Activated CD4-positive, alpha-beta T cell treated with anti-CD3 and anti-CD28 coated beads for 48 hours (primary cell): ENCODE results near the gene ATP11B.

Source experiments
- DNase-seq: peaks from one replicate; pipeline ENCODE4 v3.0.0-alpha.2; 2020

ATP11B gene

GRCh38 chr3:182792901-182793662, at the start of gene ATP11B:
TSS of gene ATP11B (plus strand) at chr3:182793504. CDS start at chr3:182793760, 256 bp downstream.
- DNase-seq, result peak; percentile 75

GRCh38 chr3:182746959-182747358, 46.3 kb upstream of the ATP11B start:
- no peak for DNase-seq

- DNase-seq, result no peak
These were observed 38.0 kb upstream of the ATP11B start for GRCh38 chr3:182755308-182755707.

DNA sequence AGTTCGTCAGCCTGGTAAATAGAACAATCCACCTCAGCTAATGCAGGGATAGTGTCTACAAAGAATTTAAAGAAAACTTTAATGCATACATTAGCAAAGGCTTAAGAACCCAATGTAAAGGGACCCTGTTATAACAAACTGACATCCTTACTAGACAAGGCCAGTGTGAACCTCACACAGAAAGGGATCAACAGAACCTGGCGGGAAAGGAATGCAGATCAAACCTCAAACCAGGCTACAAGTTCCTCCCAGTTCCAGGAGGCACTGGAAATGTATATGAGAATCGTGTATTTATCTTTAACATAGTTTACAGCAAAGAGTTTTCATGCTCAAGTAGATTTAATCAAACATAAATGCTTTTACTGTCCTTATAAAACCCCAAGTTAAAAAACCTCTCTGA, 37.6 kb upstream of the ATP11B start:
- no peak for DNase-seq

GRCh38 chr3:182760576-182761164, 32.6 kb upstream of the ATP11B start:
- DNase-seq, result no peak

DNA sequence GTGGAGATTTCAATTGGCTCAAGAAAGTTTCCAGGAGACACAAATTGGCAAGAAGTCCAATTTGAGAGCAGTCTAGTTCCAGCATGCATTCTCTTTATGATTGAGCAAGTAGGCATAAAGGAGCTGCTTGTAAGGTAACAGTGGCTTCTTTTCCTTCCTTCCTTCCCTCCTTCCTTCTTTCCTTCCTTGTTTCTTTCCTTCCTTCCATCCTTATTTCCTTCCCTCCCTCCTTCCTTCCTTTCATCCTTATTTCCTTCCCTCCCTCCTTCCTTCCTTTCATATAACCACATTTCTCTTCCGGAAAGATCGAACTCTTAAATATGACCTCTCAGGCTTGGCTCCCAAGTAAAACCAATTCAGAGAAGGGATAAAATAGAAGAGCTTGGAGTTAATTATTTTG, 29.4 kb upstream of the ATP11B start:
- no peak for DNase-seq

GRCh38 chr3:182765287-182765686, 28.0 kb upstream of the ATP11B start:
- DNase-seq, result no peak

DNA sequence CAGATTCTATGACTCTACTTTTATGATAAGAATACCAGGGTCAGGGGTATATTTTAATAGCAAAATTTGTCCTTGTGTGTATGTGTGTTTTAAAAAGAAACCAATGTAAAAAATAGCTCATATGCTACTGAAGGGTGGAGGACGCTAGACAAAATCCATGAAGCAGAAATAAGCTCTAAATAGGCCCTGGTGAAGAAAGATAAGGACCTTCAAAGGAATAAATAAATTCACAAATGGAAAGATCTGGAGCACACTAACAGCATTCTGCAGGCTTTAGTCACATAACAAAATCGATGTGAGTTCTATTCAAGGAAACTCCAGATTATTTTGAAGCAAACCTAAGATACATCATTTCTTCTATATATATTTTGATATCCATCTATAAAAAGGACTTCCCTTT, 27.2 kb upstream of the ATP11B start:
- DNase-seq, result no peak

DNA sequence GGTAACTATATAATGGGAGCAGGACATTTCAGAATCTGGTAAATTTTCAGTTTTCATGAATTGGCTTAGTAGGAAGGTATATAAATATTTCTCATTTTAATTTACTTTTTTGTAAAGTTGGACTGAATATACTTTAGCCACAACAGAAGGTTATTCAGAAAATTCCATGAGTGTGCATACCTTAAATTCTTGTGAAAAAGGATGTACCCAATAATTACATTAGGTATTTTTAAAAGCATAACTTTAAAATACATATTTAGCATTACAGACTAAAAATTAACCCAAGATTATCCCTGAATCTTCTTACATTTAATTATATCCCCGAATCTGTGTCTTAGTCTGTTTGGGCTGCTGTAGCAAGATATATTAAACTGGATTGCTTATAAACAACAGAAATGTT, 24.9 kb upstream of the ATP11B start:
- no peak for DNase-seq

DNA sequence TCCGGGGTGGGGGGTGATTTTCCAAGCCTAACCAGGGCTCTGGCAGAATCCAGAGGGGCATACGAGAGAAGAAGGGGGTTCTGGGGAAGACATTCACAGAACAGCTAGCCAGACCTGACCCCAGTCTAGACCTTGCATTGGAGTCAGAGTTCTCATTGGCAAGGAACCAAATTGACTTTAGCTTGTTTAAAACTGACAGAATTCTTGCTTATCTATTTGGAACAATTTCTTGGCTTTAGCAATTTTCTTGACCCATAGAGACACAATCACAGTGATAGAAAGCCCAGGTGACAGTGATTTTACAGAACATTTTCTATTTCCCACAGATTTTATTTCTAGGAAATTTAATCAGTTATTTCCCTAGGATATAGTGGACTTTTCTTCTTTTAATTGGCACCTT, 23.6 kb upstream of the ATP11B start:
- no peak for DNase-seq

- no peak for DNase-seq
These were observed 11.2 kb upstream of the ATP11B start for GRCh38 chr3:182782149-182782548.

DNA sequence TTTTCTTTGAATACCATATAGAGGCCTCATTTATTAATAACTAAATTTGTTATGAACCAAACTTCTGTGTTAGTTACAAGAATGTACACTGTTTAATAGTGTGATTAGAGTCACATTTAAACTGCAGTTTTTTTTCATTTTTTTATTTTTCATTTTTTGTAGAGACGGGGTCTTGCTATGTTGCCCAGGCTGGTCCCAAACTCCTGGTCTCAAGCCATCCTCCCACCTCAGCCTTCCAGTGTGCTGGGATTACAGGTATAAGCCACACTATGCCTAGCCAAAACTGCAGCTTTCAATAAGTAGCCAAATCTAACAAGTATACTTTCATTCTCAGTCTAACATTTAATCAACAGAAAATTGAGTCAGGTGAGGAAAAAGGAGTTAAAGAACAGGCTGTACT, 10.2 kb upstream of the ATP11B start:
- no peak for DNase-seq

GRCh38 chr3:182784542-182784941, 8.8 kb upstream of the ATP11B start:
- no peak for DNase-seq

DNA sequence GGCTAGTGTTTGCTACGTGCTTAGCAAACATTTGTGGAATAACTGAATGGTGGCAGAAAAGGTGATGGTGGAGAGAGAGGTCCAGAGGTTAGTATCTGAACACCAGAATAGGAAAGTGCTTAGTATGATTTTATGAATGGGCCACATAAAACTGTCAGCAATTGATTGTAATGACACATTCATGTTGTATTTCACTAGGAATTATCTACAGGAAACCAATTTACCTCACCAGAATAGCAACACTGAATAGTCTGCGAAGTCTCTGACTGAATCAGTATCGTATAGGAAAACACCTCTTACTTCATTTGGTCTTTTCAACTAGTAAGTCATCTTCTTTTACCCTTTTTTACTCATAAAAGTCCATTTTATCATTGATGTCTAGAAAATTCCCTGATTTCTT, 8.2 kb upstream of the ATP11B start:
- no peak for DNase-seq

GRCh38 chr3:182785756-182786155, 7.5 kb upstream of the ATP11B start:
- no peak for DNase-seq

- DNase-seq, result no peak
These were observed 6.6 kb upstream of the ATP11B start for GRCh38 chr3:182786564-182787196.

DNA sequence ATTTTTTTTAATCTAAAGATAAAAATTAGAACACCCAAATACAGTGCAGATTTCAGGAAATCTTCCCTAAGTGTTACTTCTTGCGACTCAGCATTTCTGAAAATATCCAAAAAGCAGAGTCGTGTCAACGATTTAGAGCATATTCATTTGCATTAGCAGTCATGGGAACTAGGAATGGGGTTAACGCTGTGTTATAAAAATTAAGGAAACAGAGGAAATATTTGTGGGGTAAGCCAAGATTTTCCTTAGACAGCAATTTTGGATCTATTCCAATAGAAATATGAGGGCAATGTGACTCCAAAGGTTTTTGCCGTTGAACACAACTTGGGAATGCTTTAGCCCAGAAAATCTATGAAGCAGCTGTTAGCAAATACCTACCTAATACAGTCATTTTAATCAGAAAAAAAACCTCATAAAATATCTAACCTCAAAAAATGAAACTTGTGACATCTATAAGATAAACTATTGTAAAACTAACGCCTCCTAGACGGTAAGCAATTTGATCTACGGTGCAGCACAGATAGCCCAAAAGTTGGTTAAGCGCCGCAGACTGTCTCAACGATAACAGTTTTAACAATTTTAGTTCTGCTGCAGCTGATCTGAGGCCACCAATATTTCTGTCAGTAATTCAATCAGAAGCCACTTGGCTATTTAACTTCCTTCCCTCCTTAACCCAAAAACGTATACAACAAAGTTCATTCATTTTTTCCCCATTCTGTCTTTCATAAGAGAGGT, 5.8 kb upstream of the ATP11B start:
- DNase-seq, result no peak

DNA sequence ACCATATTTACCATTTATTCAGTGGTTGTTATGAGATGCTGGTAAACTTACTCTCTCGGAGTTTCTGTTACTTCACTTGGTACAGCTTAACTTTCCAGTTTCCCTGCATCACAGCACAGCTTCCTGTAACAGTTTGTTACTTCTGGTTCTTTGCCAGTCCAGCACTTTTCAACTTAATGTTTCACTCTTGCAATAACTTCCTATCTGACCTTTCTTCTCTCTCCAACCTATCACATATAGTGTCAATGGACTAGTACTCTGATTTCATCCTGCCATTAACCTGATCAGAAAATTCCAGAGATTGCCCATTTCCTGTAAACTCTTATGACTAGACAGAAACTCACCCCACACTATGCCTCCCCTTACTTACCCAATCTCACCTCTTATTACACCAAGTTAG, 3.9 kb upstream of the ATP11B start:
- DNase-seq, result no peak

DNA sequence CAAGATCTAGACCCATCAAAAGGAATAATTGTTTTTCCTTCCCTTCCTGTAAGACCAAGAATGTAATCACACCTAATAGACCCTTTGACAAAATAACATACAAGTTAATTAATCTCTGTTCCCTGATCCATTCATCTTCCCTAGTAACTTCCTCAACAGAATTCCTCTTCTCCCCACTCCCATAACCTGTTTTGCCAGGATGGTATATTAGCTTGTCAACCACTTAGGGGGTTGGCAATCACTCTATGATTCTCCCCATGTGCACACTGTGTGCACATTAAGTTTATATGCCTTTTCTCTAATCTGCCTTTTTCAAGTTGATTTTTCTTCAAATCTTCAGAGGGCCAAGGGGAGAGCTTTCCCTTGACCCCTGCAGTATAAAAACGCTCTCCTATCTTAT, 2.7 kb upstream of the ATP11B start:
- no peak for DNase-seq

DNA sequence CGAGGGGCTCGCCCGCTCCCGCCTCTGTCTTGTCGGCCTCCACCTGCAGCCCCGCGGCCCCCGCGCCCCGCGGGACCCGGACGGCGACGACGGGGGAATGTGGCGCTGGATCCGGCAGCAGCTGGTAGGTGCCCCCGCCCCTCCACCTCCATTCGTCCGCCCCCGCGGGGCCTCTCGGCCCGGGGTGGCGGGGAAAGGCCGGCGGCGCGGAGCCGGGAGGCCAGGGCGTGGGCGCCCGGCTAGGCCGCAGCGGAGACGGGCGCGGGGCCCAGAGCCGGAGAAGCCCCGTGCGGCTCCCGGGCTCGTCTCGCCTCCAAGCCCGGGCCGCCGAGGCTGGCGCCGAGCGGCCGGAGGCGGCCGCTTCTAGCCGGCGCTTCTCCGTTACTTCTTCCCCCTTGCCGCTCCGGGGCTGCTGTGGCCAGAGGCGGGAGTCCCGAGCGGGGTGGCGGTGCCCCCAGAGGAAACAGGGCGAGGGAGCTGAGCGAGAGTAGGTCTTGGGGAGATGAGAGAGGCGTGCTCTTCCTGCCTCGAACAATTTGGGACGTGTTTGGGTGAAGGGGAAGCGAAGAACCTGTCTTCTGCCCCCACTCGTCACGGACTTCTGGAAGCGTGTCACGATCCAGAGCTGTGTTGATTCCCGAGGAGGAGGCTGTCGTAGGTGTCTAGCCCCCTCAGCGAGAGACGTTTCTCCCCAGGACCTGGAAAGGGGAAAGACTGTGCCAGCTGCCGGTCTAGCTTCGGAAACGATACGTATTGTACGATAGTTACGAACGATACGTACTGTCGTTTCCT, 555 bp downstream of the ATP11B start:
- DNase-seq, result peak; percentile 67

DNA sequence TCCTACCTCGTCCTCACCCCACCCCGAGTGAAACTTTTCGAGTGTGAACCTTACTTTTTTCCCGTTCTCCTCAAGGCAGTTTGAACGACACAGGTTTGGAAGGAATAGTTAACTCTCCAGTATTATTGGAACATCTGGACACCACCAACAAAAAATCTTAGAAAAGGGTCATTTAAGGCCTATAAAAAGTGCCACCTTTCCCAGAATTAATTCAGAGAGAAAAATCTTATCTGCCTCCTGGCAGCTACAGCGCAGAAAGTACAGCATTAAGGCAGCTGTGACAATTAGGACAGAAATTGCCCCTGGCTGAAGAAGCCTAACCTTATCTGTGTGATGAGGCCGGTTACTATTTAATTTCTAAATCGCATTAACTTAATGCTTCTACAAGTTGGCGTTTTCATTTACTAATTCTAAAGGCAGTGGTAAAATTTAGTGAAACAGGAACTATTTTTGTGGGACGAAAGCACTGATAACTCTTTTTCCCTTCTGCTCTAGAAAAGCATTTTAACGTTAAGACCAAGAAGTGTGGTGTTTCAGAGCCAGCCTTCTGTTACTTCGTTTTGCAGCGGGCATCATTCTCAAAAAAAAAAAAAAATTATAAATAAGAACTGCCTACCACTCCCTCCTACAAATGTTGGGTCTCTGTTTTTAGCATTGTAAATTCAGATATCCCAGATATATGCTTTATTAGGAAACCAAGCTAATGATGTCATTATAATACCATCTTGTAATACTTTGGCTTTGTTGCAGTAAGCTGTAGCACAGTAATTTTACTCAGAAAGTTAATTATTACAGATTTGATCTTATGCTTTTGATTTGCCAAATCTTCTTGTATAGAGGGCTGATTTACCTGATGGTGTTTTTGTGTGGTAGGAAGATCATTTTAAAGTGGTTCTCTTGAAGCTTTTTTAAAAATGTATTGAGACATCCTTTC, 1.4 kb downstream of the ATP11B start:
- no peak for DNase-seq

GRCh38 chr3:182795389-182795782, 2.1 kb downstream of the ATP11B start:
- DNase-seq, result peak; percentile 26
